DND-41 (cell line): ENCODE results near the gene LMX1B.

Experiments
- CTCF ChIP-seq: IDR thresholded peaks from 2 replicates; pipeline ENCODE4 v1.5.1; 2012; ENCODE audit warnings: borderline replicate concordance, low read length, moderate library complexity, mild to moderate bottlenecking; ENCODE audit not compliant: poor library complexity, severe bottlenecking; ENCODE audit errors: extremely low read depth
- EZH2 ChIP-seq: IDR thresholded peaks from 3 replicates; pipeline ENCODE4 v1.6.1; 2012; ENCODE audit warnings: borderline replicate concordance, low read depth, mild to moderate bottlenecking, moderate library complexity, low read length, inconsistent platforms; ENCODE audit not compliant: severe bottlenecking

GRCh38 chr9:126639318-126640000 lies 25.7 kb downstream of the LMX1B start:
- TF ChIP-seq CTCF (no peak), EZH2 (no peak)
